ENCODE results near the gene OLIG2. TPM values are rescaled to one million over a fixed set of nuclear protein-coding genes. Genes with fewer than 3 reads are reported as not detected.
A peak's percentile ranks its signal among the peaks of the same experiment; 100 is the strongest.

Gene OLIG2
- total and polyA plus RNA-seq, 4 experiments from 2014 or later: not detected

DNA sequence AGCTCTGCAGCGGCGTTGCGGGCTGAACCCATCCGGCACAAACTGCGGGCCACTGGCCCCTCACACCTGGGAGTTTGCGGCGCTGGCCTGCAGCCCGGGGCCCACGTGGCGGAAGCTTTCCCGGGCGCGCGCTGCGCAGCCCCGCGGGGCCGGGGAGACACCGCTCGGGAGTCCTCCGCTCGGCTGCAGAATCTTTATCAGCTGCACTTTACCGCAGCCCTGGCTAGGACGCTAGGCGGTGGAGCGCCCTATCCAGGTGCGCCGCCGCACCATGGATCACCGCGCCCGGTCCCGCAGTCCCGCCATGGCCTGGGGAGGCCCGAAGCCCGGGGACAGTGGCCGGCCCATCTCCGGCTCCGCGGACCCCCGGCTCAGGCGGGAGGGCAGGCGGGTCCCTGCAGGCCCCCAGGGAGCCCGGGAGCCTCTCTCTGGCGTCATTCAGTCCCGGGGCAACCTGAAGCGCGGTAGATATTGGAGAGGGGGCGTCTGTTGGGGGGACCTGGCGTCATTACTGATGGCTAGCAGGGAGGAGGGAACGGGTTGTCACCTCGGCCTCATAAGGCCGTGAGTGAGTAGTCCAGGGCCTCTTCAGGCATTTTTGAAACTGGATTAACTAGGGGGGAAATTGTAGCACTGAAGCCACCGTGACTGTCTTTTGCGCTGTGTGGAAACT, 5.7 kb upstream of the OLIG2 start:
- peaks cover 18 to 52% (median 36%) of the 10 kb centered on the region in 4 donors for H3K4me1 Mint-ChIP-seq

DNA sequence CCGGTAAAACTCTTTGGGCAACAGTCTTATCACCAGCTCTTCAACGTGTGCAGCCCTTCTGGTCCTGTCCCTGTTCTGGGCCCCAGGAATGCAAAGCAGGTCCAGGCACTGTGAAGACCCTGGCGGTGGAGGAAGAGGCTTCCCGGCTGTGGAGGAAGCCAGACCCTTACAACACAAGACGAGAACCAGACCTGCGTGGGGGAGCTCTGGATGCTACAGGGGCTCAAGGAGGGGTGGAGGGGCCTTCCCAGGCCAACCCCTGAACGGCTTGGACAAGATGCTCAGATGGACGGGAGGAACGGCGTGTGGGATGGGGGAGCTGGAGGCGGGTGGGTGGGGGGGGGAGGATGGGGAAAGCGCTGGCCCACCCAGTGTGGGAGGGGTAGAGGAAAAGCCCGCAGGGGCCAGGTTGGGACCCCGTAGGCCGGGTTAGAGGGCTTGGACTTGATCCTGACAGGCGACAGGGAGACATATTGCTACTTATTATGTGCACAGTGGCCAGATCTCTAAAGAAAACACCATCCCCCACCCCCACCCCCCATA, 5.1 kb upstream of the OLIG2 start:
- H3K36me3 Mint-ChIP-seq: no peaks in the 10 kb centered on the region
- Histone ChIP-seq H3K27me3 (ENCODE audit: insufficient read depth, low read length) (peaks cover 72% of the 10 kb centered on the region), H3K9me3 (ENCODE audit: control insufficient read depth in 1 of 2, low read length in 2 of 2) (no peaks in the 10 kb centered on the region), H3K4me3 (ENCODE audit: low read length in 2 of 2) (no peak overlapping the region), H3K4me1 (ENCODE audit: insufficient read depth, low read length) (peaks cover 41% of the 10 kb centered on the region), H3K27ac (ENCODE audit: low read depth, low read length) (no peak overlapping the region), H3K36me3 (ENCODE audit: insufficient read depth, low read length) (no peaks in the 10 kb centered on the region)
- H3K4me1 Mint-ChIP-seq: peaks cover 18 to 55% (median 36%) of the 10 kb centered on the region in 4 donors
- intact Hi-C loops (cut with micrococcal nuclease): no loop called here
- peak overlapping the region; percentile 3 to 83 (median 65) for H3K4me3 Mint-ChIP-seq
- no peak overlapping the region for H3K27ac Mint-ChIP-seq
- peaks cover 60 to 74% of the 10 kb centered on the region in 2 donors for H3K27me3 Mint-ChIP-seq
- no peak for DNase-seq
- peaks cover 0 to 10% (median 0%) of the 10 kb centered on the region in 8 donors for H3K9me3 Mint-ChIP-seq
- POLR2A ChIA-PET (ENCODE audit: partially characterized antibody): no interaction called here
- CTCF ChIA-PET (ENCODE audit: partially characterized antibody): no interaction called here

More for the DNA sequence above, 5.7 kb upstream of the OLIG2 start:
- ChIA-PET POLR2A (ENCODE audit: partially characterized antibody) (no interaction called here), CTCF (ENCODE audit: partially characterized antibody) (no interaction called here)
- no peak overlapping the region for H3K27ac Mint-ChIP-seq
- Histone ChIP-seq H3K4me3 (ENCODE audit: low read length in 2 of 2) (peak overlapping the region in 1 of 2 donors; percentile 19), H3K9me3 (ENCODE audit: control insufficient read depth in 1 of 2, low read length in 2 of 2) (no peaks in the 10 kb centered on the region), H3K27ac (ENCODE audit: low read depth, low read length) (no peak overlapping the region), H3K36me3 (ENCODE audit: insufficient read depth, low read length) (no peaks in the 10 kb centered on the region), H3K27me3 (ENCODE audit: insufficient read depth, low read length) (peaks cover 67% of the 10 kb centered on the region), H3K4me1 (ENCODE audit: insufficient read depth, low read length) (peaks cover 38% of the 10 kb centered on the region)
- intact Hi-C loops (cut with micrococcal nuclease): no loop called here
- peaks cover 0 to 10% (median 0%) of the 10 kb centered on the region in 8 donors for H3K9me3 Mint-ChIP-seq
- H3K4me3 Mint-ChIP-seq: peak overlapping the region; percentile 3 to 83 (median 66)
- no peaks in the 10 kb centered on the region for H3K36me3 Mint-ChIP-seq
- H3K27me3 Mint-ChIP-seq: peaks cover 60 to 73% of the 10 kb centered on the region in 2 donors
- DNase-seq: peak in 1 of 5 donors; percentile 9

DNA sequence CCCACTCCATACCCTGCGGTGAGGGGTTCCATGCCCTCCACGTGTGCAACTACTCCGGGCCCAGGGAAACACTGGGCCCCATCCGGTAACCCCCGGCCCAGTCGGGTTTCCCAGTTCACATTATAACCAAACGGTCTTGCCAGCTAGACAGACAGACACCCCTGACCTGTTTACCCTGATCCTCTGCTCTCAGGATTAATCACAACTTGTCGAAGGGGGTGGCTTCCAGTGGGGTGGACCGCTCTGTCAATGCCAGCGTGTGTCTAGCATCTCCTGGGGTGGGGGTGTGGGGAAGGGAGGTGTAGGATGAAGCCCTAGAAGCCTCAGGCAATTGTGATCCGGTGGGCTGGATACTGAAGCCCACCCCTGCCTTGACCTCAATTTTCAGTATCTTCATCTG, 4.6 kb upstream of the OLIG2 start:
- intact Hi-C loops (cut with micrococcal nuclease): no loop called here
- Histone ChIP-seq H3K4me3 (ENCODE audit: low read length in 2 of 2) (no peak overlapping the region), H3K4me1 (ENCODE audit: insufficient read depth, low read length) (peaks cover 45% of the 10 kb centered on the region), H3K27me3 (ENCODE audit: insufficient read depth, low read length) (peaks cover 77% of the 10 kb centered on the region), H3K9me3 (ENCODE audit: control insufficient read depth in 1 of 2, low read length in 2 of 2) (no peaks in the 10 kb centered on the region), H3K36me3 (ENCODE audit: insufficient read depth, low read length) (no peaks in the 10 kb centered on the region), H3K27ac (ENCODE audit: low read depth, low read length) (no peak overlapping the region)
- Mint-ChIP-seq H3K4me1 (peaks cover 22 to 60% (median 40%) of the 10 kb centered on the region in 4 donors), H3K4me3 (peak overlapping the region in 2 of 8 donors; percentile 13 to 15), H3K9me3 (peaks cover 0 to 10% (median 0%) of the 10 kb centered on the region in 8 donors), H3K27ac (no peak overlapping the region), H3K27me3 (peaks cover 63 to 75% of the 10 kb centered on the region in 2 donors), H3K36me3 (no peaks in the 10 kb centered on the region)
- ChIA-PET CTCF (ENCODE audit: partially characterized antibody) (interaction anchor here (1.3 kb wide), 1 partner anchor 106 kb away, joined by 5 read pairs; no protein-coding TSS in a partner anchor), POLR2A (ENCODE audit: partially characterized antibody) (no interaction called here)
- no peak for DNase-seq

DNA sequence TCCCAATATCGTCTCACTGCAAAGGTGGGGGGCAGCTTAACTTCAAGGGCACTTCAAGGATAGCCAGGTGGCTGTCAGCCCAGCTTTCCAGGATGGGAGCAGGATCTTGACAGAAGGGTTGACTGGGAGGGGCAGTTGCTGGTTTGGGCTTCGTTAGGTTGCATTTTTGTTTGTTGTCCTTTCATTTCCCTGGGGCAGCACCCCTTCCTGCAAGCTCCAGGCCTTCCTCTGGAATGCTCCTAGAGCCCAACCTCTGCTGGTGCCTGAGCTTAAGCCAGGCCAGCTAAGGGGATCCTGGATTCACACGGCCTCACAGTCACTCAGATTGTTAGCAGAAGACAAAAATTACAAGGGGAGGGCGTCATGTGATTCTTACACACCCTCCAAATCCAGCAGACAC, 4.1 kb upstream of the OLIG2 start:
- DNase-seq: no peak
- Mint-ChIP-seq H3K4me1 (peaks cover 24 to 66% (median 44%) of the 10 kb centered on the region in 4 donors), H3K4me3 (peak overlapping the region in 3 of 8 donors; percentile 4 to 41 (median 27)), H3K9me3 (peaks cover 0 to 10% (median 0%) of the 10 kb centered on the region in 8 donors), H3K36me3 (no peaks in the 10 kb centered on the region), H3K27me3 (peaks cover 67 to 75% of the 10 kb centered on the region in 2 donors), H3K27ac (no peak overlapping the region)
- intact Hi-C loops (cut with micrococcal nuclease): no loop called here
- ChIA-PET CTCF (ENCODE audit: partially characterized antibody) (interaction anchor here (1.3 kb wide), 1 partner anchor 106 kb away, joined by 5 read pairs; no protein-coding TSS in a partner anchor), POLR2A (ENCODE audit: partially characterized antibody) (no interaction called here)
- H3K9me3 ChIP-seq (ENCODE audit: control insufficient read depth in 1 of 2, low read length in 2 of 2): no peaks in the 10 kb centered on the region
- H3K27ac ChIP-seq (ENCODE audit: low read depth, low read length): no peak overlapping the region
- H3K36me3 ChIP-seq (ENCODE audit: insufficient read depth, low read length): no peaks in the 10 kb centered on the region
- H3K27me3 ChIP-seq (ENCODE audit: insufficient read depth, low read length): peaks cover 82% of the 10 kb centered on the region
- peaks cover 50% of the 10 kb centered on the region for H3K4me1 ChIP-seq (ENCODE audit: insufficient read depth, low read length)
- H3K4me3 ChIP-seq (ENCODE audit: low read length in 2 of 2): no peak overlapping the region

DNA sequence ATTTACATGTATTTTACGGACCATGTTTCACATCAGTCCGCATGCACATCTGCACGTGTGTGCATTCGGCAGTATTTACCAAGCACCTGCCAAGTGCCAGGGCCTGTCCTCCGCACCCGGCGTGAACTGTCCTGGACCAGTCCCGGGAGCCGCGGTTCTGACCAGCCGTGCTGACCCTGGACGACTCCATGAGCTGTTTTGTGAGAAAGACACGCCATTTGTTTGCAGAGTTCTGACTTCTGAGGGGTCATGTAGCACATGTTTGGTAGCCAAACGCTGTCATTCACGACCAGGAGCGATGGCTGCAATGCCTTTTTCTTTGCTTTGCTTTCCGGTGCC, 3.3 kb upstream of the OLIG2 start:
- Mint-ChIP-seq H3K27me3 (peaks cover 69 to 73% of the 10 kb centered on the region in 2 donors), H3K4me3 (peak overlapping the region in 6 of 8 donors; percentile 28 to 73 (median 51)), H3K36me3 (no peaks in the 10 kb centered on the region), H3K9me3 (peaks cover 0 to 14% (median 0%) of the 10 kb centered on the region in 8 donors), H3K4me1 (peaks cover 24 to 71% (median 49%) of the 10 kb centered on the region in 4 donors), H3K27ac (peak overlapping the region in 1 of 7 donors; percentile 55)
- H3K27me3 ChIP-seq (ENCODE audit: insufficient read depth, low read length): peaks cover 83% of the 10 kb centered on the region
- CTCF ChIA-PET (ENCODE audit: partially characterized antibody): no interaction called here
- H3K9me3 ChIP-seq (ENCODE audit: control insufficient read depth in 1 of 2, low read length in 2 of 2): no peaks in the 10 kb centered on the region
- peaks cover 57% of the 10 kb centered on the region for H3K4me1 ChIP-seq (ENCODE audit: insufficient read depth, low read length)
- H3K4me3 ChIP-seq (ENCODE audit: low read length in 2 of 2): no peak overlapping the region
- POLR2A ChIA-PET (ENCODE audit: partially characterized antibody): no interaction called here
- intact Hi-C loops (cut with micrococcal nuclease): no loop called here
- no peak for DNase-seq
- no peak overlapping the region for H3K27ac ChIP-seq (ENCODE audit: low read depth, low read length)
- no peaks in the 10 kb centered on the region for H3K36me3 ChIP-seq (ENCODE audit: insufficient read depth, low read length)

DNA sequence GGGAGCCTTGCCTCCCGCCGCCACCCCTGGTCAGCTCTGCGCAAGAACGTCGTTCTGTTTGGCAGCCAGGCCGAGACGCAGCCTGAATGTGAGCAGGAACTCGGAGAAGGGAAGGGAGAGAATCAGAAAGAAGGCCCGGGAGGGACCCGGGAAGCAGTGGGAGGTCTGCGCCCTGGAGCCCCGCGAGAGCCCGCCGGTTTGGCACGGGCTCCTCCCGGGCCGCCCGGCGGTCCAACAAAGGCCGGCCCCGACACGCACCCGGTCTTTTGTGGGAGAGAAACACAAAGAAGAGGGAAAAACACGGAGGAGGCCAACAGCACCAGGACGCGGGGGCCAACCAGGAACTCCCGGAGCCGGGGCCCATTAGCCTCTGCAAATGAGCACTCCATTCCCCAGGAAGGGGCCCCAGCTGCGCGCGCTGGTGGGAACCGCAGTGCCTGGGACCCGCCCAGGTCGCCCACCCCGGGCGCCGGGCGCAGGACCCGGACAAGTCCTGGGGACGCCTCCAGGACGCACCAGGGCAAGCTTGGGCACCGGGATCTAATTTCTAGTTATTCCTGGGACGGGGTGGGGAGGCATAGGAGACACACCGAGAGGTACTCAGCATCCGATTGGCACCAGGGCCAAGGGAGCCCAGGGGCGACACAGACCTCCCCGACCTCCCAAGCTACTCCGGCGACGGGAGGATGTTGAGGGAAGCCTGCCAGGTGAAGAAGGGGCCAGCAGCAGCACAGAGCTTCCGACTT, 2.7 kb upstream of the OLIG2 start:
- Mint-ChIP-seq H3K27ac (peak overlapping the region in 1 of 7 donors; percentile 55), H3K4me3 (peak overlapping the region in 7 of 8 donors; percentile 21 to 73 (median 49)), H3K36me3 (no peaks in the 10 kb centered on the region), H3K27me3 (peaks cover 67 to 71% of the 10 kb centered on the region in 2 donors), H3K4me1 (peaks cover 24 to 71% (median 50%) of the 10 kb centered on the region in 4 donors), H3K9me3 (peaks cover 0 to 14% (median 0%) of the 10 kb centered on the region in 8 donors)
- H3K4me3 ChIP-seq (ENCODE audit: low read length in 2 of 2): no peak overlapping the region
- POLR2A ChIA-PET (ENCODE audit: partially characterized antibody): no interaction called here
- no peaks in the 10 kb centered on the region for H3K36me3 ChIP-seq (ENCODE audit: insufficient read depth, low read length)
- H3K4me1 ChIP-seq (ENCODE audit: insufficient read depth, low read length): peaks cover 60% of the 10 kb centered on the region
- CTCF ChIA-PET (ENCODE audit: partially characterized antibody): no interaction called here
- intact Hi-C loops (cut with micrococcal nuclease): no loop called here
- H3K9me3 ChIP-seq (ENCODE audit: control insufficient read depth in 1 of 2, low read length in 2 of 2): no peaks in the 10 kb centered on the region
- no peak overlapping the region for H3K27ac ChIP-seq (ENCODE audit: low read depth, low read length)
- peaks cover 84% of the 10 kb centered on the region for H3K27me3 ChIP-seq (ENCODE audit: insufficient read depth, low read length)
- DNase-seq: no peak

DNA sequence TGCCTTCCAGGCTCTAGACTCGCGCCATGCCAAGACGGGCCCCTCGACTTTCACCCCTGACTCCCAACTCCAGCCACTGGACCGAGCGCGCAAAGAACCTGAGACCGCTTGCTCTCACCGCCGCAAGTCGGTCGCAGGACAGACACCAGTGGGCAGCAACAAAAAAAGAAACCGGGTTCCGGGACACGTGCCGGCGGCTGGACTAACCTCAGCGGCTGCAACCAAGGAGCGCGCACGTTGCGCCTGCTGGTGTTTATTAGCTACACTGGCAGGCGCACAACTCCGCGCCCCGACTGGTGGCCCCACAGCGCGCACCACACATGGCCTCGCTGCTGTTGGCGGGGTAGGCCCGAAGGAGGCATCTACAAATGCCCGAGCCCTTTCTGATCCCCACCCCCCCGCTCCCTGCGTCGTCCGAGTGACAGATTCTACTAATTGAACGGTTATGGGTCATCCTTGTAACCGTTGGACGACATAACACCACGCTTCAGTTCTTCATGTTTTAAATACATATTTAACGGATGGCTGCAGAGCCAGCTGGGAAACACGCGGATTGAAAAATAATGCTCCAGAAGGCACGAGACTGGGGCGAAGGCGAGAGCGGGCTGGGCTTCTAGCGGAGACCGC, 2.0 kb upstream of the OLIG2 start:
- no peak for DNase-seq
- Mint-ChIP-seq H3K27me3 (peaks cover 66 to 70% of the 10 kb centered on the region in 2 donors), H3K4me1 (peaks cover 28 to 76% (median 54%) of the 10 kb centered on the region in 4 donors), H3K4me3 (peak overlapping the region; percentile 21 to 86 (median 68)), H3K36me3 (no peaks in the 10 kb centered on the region), H3K9me3 (peaks cover 0 to 14% (median 0%) of the 10 kb centered on the region in 8 donors), H3K27ac (peak overlapping the region in 2 of 7 donors; percentile 0 to 90)
- intact Hi-C loops (cut with micrococcal nuclease): no loop called here
- Histone ChIP-seq H3K36me3 (ENCODE audit: insufficient read depth, low read length) (no peaks in the 10 kb centered on the region), H3K9me3 (ENCODE audit: control insufficient read depth in 1 of 2, low read length in 2 of 2) (no peaks in the 10 kb centered on the region), H3K4me1 (ENCODE audit: insufficient read depth, low read length) (peaks cover 67% of the 10 kb centered on the region), H3K27ac (ENCODE audit: low read depth, low read length) (no peak overlapping the region), H3K27me3 (ENCODE audit: insufficient read depth, low read length) (peaks cover 85% of the 10 kb centered on the region), H3K4me3 (ENCODE audit: low read length in 2 of 2) (no peak overlapping the region)
- CTCF ChIA-PET (ENCODE audit: partially characterized antibody): no interaction called here
- POLR2A ChIA-PET (ENCODE audit: partially characterized antibody): no interaction called here

Data from CD4-positive, alpha-beta memory T cell (primary cell).